HG03159 (cell line): ENCODE results near the gene GIPR.

Source experiments
- ATAC-seq: cut with Tn5 transposase; IDR thresholded peaks from one replicate; pipeline ENCODE4 v1.9.1; 2021; ENCODE audit warnings: mild to moderate bottlenecking, moderate library complexity; ENCODE audit not compliant: unreplicated experiment

GIPR gene

DNA sequence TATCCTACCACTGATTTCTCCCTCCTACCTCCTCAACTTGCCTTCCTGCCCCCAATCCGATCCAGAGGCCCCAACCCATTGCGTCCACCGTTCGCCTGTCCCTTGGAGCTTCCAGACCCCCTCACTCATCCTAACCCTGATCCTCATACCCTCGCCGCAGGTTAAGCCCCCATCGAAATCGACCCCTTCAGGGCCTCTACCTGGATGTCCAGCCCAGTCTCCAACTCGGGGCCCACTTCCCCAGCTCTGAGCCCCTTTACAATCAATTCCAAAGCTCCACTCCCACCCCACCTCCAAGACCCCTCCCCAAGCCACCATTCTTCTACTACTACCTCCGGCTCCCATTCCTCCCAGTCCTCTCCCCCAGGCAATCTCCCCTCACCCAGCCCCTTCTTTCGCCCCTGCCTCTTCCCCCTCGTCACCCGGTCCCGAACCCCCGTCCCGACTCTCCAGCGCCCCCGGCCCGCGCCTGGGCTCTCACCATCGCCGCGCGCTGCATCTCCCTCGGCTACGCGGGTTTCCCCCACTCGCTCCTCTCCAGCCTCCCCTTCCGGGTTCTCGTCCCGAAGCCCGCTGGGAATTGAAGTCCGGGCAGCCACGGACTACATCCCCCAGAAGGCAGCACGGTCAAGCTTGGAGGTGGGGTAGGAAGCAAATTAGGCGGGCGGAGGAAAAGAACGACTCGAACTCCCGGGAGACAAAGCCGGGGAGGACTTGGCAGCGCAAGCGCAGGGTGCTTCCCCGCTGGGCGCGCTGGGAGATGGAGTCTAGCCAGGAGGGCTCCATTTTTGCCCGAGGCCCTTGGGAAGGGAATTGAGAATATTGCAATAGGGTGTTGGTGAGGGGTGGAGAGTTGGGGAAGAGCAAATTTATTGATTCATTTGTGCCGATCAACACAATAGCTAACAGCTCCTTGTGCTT, 62.6 kb downstream of the GIPR start, which contains the start of gene FBXO46:
Gene FBXO46, minus strand, starts transcription at position 529 of the 921 bp plus-strand sequence. CDS start 17,401 bp downstream, outside the sequence.
- peak; percentile 87 for ATAC-seq
